Ovary (tissue), 10 donors: ENCODE results near the gene ERCC5. TPM values are rescaled to one million over a fixed set of nuclear protein-coding genes. Genes with fewer than 3 reads are reported as not detected.

Source experiments
- DNase-seq, 5 donors: peaks; one replicate each; pipeline ENCODE4 v3.0.0-alpha.2; 2019 to 2020
- H3K27ac ChIP-seq, 2 donors: fragments of 200-600 bp; one replicate each; pipeline versions ENCODE4 v1.5.1 to v1.8.0; 2019 to 2022
- H3K27me3 ChIP-seq: fragments of 200-600 bp; one replicate; pipeline ENCODE4 v1.8.0; 2022
- H3K36me3 ChIP-seq: fragments of 200-600 bp; sonication (generic); one replicate; pipeline ENCODE4 v1.5.1; 2019
- H3K4me1 ChIP-seq: one replicate; pipeline ENCODE4 v1.8.1; 2013; ENCODE audit warnings: mild to moderate bottlenecking, moderate library complexity; ENCODE audit not compliant: insufficient read depth
- H3K4me3 ChIP-seq: fragments of 200-600 bp; sonication (generic); one replicate; pipeline ENCODE4 v1.5.1; 2017
- H3K9me3 ChIP-seq, 2 donors: fragments of 200-600 bp in 1 of 2; sonication (generic) in 1 of 2; one replicate each; pipeline versions ENCODE4 v1.5.1 to v1.8.1; 2013 to 2019; ENCODE audit warnings: mild to moderate bottlenecking in 1 of 2, moderate library complexity in 1 of 2
- EP300 ChIP-seq: sonication (generic); formaldehyde crosslinking; IDR thresholded peaks from one replicate; pipeline ENCODE4 v1.6.1; 2017; ENCODE audit warnings: antibody characterized with exemption
- POLR2A ChIP-seq: fragments of 450-650 bp; IDR thresholded peaks from one replicate; pipeline ENCODE4 v1.6.1; 2017; ENCODE audit warnings: antibody characterized with exemption, mild to moderate bottlenecking, moderate library complexity
- WGBS, 3 donors: extraction: QIAGEN DNeasy Blood & Tissue Kit in 1 of 3; methylation state at CpG; one replicate each; pipeline versions ENCODE4 v1.1.5 to v1.1.7; 2013 to 2017; 5-methylcytosine and 5-hydroxymethylcytosine counted together
- intact Hi-C, 4 donors: fragments of 100-400 bp; cut with DNase I; formaldehyde crosslinking; loops; one replicate each; pipeline versions ENCODE4 v1.11.0 to v1.15.1; 2022 to 2023
- long read RNA-seq, 3 donors: library from polyadenylated mRNA in 2 of 3; unstranded in 2 of 3; transcript quantifications; one replicate each; pipeline ENCODE4 v2.0.0 and lab custom pipeline, GENCODE V29; 2021 to 2026
- polyA plus RNA-seq, 2 donors: library from polyadenylated mRNA; stranded (reverse); fragments of 200-250 nt in 1 of 2; fragments of 350-450 nt in 1 of 2; fragmentation: Illumina TruSeq in 1 of 2; extraction: RNeasy Lipid Tissue Mini Kit (QIAGEN cat#74804) in 1 of 2; gene quantifications; one replicate each; pipeline ENCODE4 v1.2.3, GENCODE V29; 2013 to 2014
- total RNA-seq, 7 donors: library from RNA; depleted of rRNA in 2 of 7; stranded (reverse); fragments of >200 nt in 2 of 7; fragmentation: NEBNext Ultra II Directional in 3 of 7; extraction: Animal tissue kit (Norgen Biotek cat#: 25700) in 3 of 7; gene quantifications; one replicate each; pipeline versions ENCODE4 v1.1.0 to v1.2.4, GENCODE V29; 2016 to 2023
- TF ChIP-seq, protein P1 (sequence below), 3 donors: fragments of 450-650 bp in 2 of 3; fragments of 200-600 bp in 1 of 3; IDR thresholded peaks; one replicate each; pipeline versions ENCODE4 v1.5.1 to v1.8.0; 2016 to 2022; ENCODE audit warnings: antibody characterized with exemption in 3 of 3, mild to moderate bottlenecking in 1 of 3
- donor health status: DM: no; HTN: no; CAD: no; lungs with moderate emphysema.
- donor health status: DM: no; HTN: no; CAD: no.
- donor health status: Bipolar disorder and iron deficiency.
- donor health status: DM: yes; HTN: yes; CAD: no.
- donor health status: DM: no; HTN: no; CAD: no.
- donor health status: DM: yes; HTN: yes; CAD: no.

ERCC5 gene
- total RNA-seq (10 to 100 TPM; 38.4 to 65.2 (median 46.1) TPM), polyA plus RNA-seq (10 to 100 TPM; 40.8 to 49.6 TPM)
- long read RNA-seq, donor 1, full-length matches to known transcripts: 9 of 44 reads
- long read RNA-seq, donor 1, partial matches to known transcripts: 27 of 44 reads
- long read RNA-seq, donor 1, other reads (novel, unspliced or antisense): 8 of 44 reads
- long read RNA-seq, donor 2, full-length matches to known transcripts: 3 of 3 reads
- long read RNA-seq, donor 2, partial matches to known transcripts: 0 of 3 reads
- long read RNA-seq, donor 2, other reads (novel, unspliced or antisense): 0 of 3 reads
- long read RNA-seq, donor 3, full-length matches to known transcripts: 38 of 53 reads
- long read RNA-seq, donor 3, partial matches to known transcripts: 10 of 53 reads
- long read RNA-seq, donor 3, other reads (novel, unspliced or antisense): 5 of 53 reads

DNA sequence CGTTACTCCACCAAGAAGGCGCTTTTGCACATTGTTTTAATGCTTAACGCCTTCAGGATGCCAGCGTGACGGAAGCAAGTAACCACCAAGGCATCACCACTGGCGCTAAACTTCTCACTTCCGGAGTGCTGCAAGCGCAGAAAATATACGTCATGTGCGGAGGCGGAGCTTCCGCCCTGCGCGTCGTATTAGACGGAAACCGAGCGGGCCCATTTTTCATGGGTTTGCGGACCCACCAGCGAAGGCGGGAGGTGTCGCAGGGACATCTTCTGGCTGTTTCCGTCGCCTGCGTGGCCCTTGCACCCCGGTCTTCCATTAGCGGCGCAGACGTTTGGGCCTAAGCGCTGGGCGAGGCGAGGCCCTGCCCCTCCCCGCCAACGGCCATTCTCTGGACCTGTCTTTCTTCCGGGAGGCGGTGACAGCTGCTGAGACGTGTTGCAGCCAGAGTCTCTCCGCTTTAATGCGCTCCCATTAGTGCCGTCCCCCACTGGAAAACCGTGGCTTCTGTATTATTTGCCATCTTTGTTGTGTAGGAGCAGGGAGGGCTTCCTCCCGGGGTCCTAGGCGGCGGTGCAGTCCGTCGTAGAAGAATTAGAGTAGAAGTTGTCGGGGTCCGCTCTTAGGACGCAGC, at the start of gene ERCC5:
Gene ERCC5, plus strand, starts transcription at position 403 of the 631 bp plus-strand sequence. CDS start 235 bp downstream, outside the sequence.
- WGBS, 3 donors: 0 to 1% (median 1%) methylated on average over 45 to 49 of the region's 49 CpGs
- Histone ChIP-seq H3K4me1 (peaks cover 2% of the 10 kb centered on the region), H3K4me3 (peak within 1 kb of the TSS; percentile 99), H3K36me3 (no peaks in the 10 kb centered on the region), H3K9me3 (no peaks in the 10 kb centered on the region), H3K27ac (peak within 1 kb of the TSS; percentile 79 to 94), H3K27me3 (no peaks in the 10 kb centered on the region)
- intact Hi-C loops: loop anchor here in 3 of 4 donors (2.0 to 10.0 kb wide), 3 partner anchors 51 to 263 kb away; partner anchors contain the start of genes BIVM (in 1 of the 3) and POGLUT2 (in 1 of the 3)
- TF ChIP-seq, protein P1, sequence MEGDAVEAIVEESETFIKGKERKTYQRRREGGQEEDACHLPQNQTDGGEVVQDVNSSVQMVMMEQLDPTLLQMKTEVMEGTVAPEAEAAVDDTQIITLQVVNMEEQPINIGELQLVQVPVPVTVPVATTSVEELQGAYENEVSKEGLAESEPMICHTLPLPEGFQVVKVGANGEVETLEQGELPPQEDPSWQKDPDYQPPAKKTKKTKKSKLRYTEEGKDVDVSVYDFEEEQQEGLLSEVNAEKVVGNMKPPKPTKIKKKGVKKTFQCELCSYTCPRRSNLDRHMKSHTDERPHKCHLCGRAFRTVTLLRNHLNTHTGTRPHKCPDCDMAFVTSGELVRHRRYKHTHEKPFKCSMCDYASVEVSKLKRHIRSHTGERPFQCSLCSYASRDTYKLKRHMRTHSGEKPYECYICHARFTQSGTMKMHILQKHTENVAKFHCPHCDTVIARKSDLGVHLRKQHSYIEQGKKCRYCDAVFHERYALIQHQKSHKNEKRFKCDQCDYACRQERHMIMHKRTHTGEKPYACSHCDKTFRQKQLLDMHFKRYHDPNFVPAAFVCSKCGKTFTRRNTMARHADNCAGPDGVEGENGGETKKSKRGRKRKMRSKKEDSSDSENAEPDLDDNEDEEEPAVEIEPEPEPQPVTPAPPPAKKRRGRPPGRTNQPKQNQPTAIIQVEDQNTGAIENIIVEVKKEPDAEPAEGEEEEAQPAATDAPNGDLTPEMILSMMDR (IDR thresholded peaks at IDR 0.05): peak in 2 of 3 donors; percentile 13 to 25
- TF ChIP-seq POLR2A (peak; percentile 83), EP300 (no peak)
- DNase-seq: peak; percentile 91 to 95 (median 95)

DNA sequence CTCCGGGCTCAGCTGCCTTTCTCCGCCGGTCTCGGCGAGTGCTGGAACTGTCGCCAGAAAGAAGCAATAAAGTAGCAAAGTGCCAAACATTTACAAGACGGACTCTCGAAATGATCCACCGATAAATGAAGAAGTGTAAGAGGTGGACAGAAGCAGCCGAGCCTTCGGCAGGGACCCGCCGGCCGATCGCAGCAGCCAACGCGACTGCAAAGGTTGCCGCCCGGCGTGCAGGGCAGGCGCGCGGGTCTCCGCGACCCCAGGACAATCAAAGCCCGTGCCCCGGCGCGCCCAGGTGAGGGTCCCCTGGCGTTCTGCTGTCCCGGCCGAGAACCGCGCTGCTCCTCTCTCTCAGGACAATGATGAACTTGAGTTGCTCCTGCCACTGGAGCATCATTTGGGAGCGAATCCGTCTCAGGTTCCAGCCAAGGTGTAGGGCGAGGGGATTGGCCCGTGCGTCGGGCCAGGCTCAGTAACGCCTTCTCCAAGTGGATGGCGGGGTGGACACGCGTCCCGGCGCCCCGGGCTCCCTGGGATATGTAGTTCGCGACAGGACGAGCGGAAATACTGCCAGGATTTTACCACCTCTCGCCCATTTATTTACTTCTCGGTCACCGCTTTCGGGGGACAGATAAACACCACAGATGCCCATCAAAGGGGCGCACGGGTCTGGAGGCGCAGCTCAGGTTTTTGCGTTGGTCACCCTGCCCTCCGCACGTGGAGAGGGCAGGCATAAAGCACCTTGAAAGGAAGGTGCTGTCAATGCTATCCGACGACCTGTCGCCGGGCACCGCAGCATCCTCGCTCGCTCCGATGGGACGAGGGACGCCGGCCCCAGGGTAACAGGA, 47.0 kb upstream of the ERCC5 start, which contains the start of the genes BIVM and POGLUT2:
Gene BIVM, plus strand, starts transcription at position 539 of the 845 bp plus-strand sequence. CDS start 8,149 bp downstream, outside the sequence.
Gene POGLUT2, minus strand, starts transcription at position 396 of the 845 bp plus-strand sequence. Its CDS starts 306 bp downstream, at position 90.
- TF ChIP-seq EP300 (no peak), POLR2A (no peak)
- TF ChIP-seq, protein P1 (IDR thresholded peaks at IDR 0.05): no peak
- H3K27me3 ChIP-seq: no peaks in the 10 kb centered on the region
- H3K27ac ChIP-seq: peak within 1 kb of the TSS; percentile 12 to 72
- peak within 1 kb of the TSS; percentile 73 for H3K4me3 ChIP-seq
- intact Hi-C loops: loop anchor here in 2 of 4 donors (5.0 to 10.0 kb wide), 2 partner anchors 46 to 207 kb away; partner anchors contain the start of gene ERCC5 (in 1 of the 2)
- 0 to 1% (median 0%) methylated on average over 64 to 72 of the region's 72 CpGs for WGBS, 3 donors
- DNase-seq: peak; percentile 85 to 92 (median 90)
- no peaks in the 10 kb centered on the region for H3K9me3 ChIP-seq
- H3K4me1 ChIP-seq: peaks cover 2% of the 10 kb centered on the region
- no peaks in the 10 kb centered on the region for H3K36me3 ChIP-seq

DNA sequence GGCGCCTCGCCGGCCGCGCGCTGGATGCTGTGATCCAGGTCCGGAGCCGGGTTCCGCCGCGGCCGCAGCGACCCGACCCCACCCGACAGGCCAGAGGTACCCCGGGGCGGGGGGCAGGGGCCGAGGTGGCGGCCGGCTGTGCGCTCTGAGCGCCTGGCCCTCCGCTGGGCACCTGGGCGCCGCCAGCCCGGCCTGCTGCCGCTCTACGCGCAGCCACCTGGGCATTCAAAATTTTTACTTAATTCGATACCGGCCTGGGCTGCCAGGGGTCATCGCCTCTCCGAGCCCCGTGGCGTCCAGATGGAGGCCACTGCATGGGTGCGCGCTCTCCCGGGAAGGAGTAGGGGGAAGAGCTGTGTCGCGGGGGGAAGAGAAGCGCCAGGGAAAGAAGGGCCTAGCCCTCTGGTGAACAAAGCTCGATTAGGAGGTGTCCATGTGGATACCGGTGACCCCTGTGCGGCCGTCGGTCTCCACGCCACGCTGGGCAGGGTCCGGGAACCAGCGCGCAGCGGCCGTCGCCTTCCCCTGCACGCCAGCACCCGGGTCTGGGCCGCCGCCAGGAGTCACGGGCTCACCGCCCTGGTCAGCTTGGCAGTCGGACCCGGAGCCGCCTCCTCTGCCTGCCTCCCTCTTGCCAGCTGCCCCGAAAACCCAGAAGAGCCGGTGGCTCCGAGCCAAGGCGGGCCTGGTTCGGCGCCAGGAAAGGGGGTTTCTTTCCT, 46.2 kb upstream of the ERCC5 start:
- 0 to 1% (median 1%) methylated on average over 55 to 69 of the region's 69 CpGs for WGBS, 3 donors

More for the DNA sequence above, 46.2 kb upstream of the ERCC5 start:
- no peaks in the 10 kb centered on the region for H3K27me3 ChIP-seq
- peak in 3 of 5 donors; percentile 18 to 60 (median 52) for DNase-seq
- no peaks in the 10 kb centered on the region for H3K9me3 ChIP-seq
- intact Hi-C loops: loop anchor here in 2 of 4 donors (5.0 to 10.0 kb wide), 2 partner anchors 45 to 207 kb away; partner anchors contain the start of gene ERCC5 (in 1 of the 2)
- peaks cover 2% of the 10 kb centered on the region for H3K4me1 ChIP-seq
- peak overlapping the region; percentile 12 to 72 for H3K27ac ChIP-seq
- TF ChIP-seq, protein P1 (IDR thresholded peaks at IDR 0.05): no peak
- TF ChIP-seq EP300 (no peak), POLR2A (no peak)
- H3K4me3 ChIP-seq: peak overlapping the region; percentile 73
- H3K36me3 ChIP-seq: no peaks in the 10 kb centered on the region
